ENCODE results near the gene AP3M1. TPM values are rescaled to one million over a fixed set of nuclear protein-coding genes. Genes with fewer than 3 reads are reported as not detected.

AP3M1 gene
- total RNA-seq, 2 experiments from 2014 or later = 35.4 to 42.2 TPM

DNA sequence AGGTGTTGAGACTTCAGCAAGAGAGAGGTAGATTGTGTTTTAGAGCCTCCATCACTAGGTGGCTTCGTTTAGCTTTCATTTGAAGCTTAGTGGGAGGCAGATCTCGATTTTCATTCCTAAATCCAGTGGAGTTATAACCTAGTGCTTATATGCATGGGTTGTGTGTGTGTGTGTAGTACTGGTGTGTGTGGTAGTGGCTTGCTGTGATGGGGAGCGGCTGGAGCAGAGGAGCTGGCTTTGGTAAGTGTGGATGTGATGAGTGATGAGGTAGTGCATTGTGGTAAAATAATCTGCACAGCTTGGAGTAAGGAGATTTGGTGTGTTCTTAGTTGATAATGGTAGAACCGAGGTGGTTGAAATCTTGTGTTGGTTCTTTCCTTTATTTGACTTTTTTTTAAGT is 43.2 kb downstream of the AP3M1 start:
- Mint-ChIP-seq H3K27ac (no peak overlapping the region), H3K9me3 (no peaks in the 10 kb centered on the region), H3K27me3 (no peaks in the 10 kb centered on the region), H3K4me1 (ENCODE audit: low read depth) (no peaks in the 10 kb centered on the region), H3K4me3 (no peak overlapping the region), H3K36me3 (ENCODE audit: low read depth) (peaks cover 25% of the 10 kb centered on the region)
- no peak for DNase-seq
- no peak for ATAC-seq
- intact Hi-C loops (cut with micrococcal nuclease) = no loop called here
- POLR2A ChIA-PET = no interaction called here
- CTCF ChIA-PET = interaction anchor here (0.9 to 2.0 kb wide), 5 partner anchors 12 to 219 kb away, joined by 3 to 7 read pairs (median 3); no protein-coding TSS in a partner anchor
- TF ChIP-seq, protein P1, sequence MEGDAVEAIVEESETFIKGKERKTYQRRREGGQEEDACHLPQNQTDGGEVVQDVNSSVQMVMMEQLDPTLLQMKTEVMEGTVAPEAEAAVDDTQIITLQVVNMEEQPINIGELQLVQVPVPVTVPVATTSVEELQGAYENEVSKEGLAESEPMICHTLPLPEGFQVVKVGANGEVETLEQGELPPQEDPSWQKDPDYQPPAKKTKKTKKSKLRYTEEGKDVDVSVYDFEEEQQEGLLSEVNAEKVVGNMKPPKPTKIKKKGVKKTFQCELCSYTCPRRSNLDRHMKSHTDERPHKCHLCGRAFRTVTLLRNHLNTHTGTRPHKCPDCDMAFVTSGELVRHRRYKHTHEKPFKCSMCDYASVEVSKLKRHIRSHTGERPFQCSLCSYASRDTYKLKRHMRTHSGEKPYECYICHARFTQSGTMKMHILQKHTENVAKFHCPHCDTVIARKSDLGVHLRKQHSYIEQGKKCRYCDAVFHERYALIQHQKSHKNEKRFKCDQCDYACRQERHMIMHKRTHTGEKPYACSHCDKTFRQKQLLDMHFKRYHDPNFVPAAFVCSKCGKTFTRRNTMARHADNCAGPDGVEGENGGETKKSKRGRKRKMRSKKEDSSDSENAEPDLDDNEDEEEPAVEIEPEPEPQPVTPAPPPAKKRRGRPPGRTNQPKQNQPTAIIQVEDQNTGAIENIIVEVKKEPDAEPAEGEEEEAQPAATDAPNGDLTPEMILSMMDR (IDR thresholded peaks at IDR 0.05) = no peak

DNA sequence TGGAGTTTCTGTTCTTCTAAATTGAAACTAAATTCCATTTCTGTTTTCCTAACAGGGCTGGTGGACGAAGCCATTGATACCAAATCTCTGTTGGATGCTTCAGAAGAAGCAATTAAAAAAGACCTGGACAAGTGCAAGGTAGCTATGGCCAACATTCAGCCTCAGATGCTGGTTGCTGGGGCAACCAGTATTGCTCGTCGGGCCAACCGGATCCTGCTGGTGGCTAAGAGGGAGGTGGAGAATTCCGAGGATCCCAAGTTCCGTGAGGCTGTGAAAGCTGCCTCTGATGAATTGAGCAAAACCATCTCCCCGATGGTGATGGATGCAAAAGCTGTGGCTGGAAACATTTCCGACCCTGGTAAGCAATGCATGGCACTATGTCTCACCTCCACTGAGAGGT is 45.6 kb downstream of the AP3M1 start:
- ATAC-seq = no peak
- no peak for DNase-seq
- Mint-ChIP-seq H3K27me3 (no peaks in the 10 kb centered on the region), H3K9me3 (no peaks in the 10 kb centered on the region), H3K27ac (no peak overlapping the region), H3K4me1 (ENCODE audit: low read depth) (no peaks in the 10 kb centered on the region), H3K36me3 (ENCODE audit: low read depth) (peaks cover 12% of the 10 kb centered on the region), H3K4me3 (no peak overlapping the region)
- CTCF ChIA-PET = interaction anchor here (0.9 to 2.0 kb wide), 3 partner anchors 11 to 219 kb away, joined by 3 to 4 read pairs (median 4); no protein-coding TSS in a partner anchor
- TF ChIP-seq, protein P1 (IDR thresholded peaks at IDR 0.05) = no peak
- intact Hi-C loops (cut with micrococcal nuclease) = loop anchor here (5.0 kb wide), 1 partner anchor 218 kb away; no protein-coding TSS in a partner anchor
- POLR2A ChIA-PET = no interaction called here

DNA sequence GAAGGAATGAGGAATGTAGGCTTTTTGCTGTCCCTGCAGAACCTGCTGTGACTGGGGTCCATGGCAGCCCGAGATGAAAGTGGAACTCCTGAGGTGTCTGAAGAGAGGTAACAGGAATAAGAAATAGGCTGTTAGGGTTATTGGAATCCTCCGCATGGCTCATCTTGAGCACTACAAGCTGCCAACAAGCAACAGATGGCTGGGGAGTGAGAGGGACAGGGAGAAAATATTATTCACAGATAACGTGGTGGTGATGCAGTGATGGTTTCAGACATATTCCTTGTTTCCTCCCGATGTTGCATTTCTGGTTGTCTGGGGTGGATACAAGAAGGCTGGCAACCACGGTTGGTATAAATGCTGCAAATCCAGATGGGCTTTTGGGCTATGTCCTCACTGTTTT is 46.1 kb downstream of the AP3M1 start:
- no peak for DNase-seq
- H3K36me3 Mint-ChIP-seq (ENCODE audit: low read depth) = peaks cover 8% of the 10 kb centered on the region
- TF ChIP-seq, protein P1 (IDR thresholded peaks at IDR 0.05) = no peak
- no peaks in the 10 kb centered on the region for H3K9me3 Mint-ChIP-seq
- no peaks in the 10 kb centered on the region for H3K27me3 Mint-ChIP-seq
- H3K4me1 Mint-ChIP-seq (ENCODE audit: low read depth) = no peaks in the 10 kb centered on the region
- CTCF ChIA-PET = interaction anchor here (1.3 to 2.0 kb wide), 4 partner anchors 19 to 218 kb away, joined by 3 to 9 read pairs (median 4); no protein-coding TSS in a partner anchor
- ATAC-seq = no peak
- POLR2A ChIA-PET = no interaction called here
- no peak overlapping the region for H3K4me3 Mint-ChIP-seq
- H3K27ac Mint-ChIP-seq = no peak overlapping the region
- intact Hi-C loops (cut with micrococcal nuclease) = loop anchor here (5.0 kb wide), 1 partner anchor 217 kb away; no protein-coding TSS in a partner anchor

DNA sequence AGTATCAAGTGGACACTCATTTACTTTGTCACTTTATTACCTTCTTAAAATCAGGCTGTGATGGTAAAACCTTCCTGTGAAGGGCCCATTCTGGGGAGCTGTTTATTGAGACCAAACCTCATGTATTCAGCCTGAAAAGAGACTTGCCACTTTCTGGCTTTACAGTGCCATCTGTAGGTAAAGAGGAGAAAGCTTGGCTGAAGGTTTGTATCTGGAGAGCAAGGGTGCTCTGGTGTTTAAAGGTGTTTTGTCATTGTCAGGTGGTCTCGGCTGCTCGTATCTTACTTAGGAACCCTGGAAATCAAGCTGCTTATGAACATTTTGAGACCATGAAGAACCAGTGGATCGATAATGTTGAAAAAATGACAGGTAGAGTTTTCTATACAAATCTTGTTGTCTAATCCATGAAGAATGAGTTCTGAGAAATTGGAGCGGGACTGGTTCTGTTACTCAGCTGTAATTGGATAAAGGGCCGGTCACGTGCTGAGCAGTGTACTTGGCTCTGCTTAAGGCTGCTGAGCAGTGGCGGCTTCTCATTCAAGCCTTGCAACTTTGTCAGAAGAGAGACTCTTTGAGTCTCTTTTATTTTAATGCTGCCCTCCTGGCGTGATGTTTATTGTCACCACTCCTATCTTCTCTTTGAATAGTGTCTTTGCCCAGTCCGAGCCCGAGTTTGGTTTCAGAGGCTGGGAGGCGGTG is 46.9 kb downstream of the AP3M1 start:
- Mint-ChIP-seq H3K27me3 (no peaks in the 10 kb centered on the region), H3K4me1 (ENCODE audit: low read depth) (no peaks in the 10 kb centered on the region), H3K36me3 (ENCODE audit: low read depth) (peaks cover 9% of the 10 kb centered on the region), H3K9me3 (no peaks in the 10 kb centered on the region), H3K27ac (no peak overlapping the region), H3K4me3 (no peak overlapping the region)
- TF ChIP-seq, protein P1 (IDR thresholded peaks at IDR 0.05) = peak; percentile 32
- intact Hi-C loops (cut with micrococcal nuclease) = loop anchor here (5.0 kb wide), 1 partner anchor 216 kb away; no protein-coding TSS in a partner anchor
- no peak for DNase-seq
- POLR2A ChIA-PET = no interaction called here
- CTCF ChIA-PET = interaction anchor here (0.8 to 2.8 kb wide), 16 partner anchors 9 to 271 kb away, joined by 3 to 14 read pairs (median 4); no protein-coding TSS in a partner anchor
- ATAC-seq = peak; percentile 47

DNA sequence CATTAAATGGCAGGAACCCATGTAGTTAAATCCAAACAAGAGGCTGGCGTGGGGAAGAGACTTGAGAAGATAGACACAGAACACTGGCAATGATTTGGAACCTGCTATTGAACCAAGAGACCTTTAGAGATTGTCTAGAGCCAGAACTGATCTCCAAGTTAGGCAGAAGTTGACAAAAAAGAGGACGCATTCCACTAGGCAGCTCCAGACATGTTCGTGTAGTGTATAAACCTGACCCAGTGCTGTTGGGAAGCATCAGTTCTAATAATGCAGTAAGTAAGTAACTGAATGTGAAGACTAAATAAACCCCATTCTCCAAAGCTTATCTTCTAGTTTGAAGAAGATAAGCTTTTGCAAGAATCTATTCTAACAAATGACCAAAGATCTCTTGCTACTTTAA is 50.8 kb downstream of the AP3M1 start:
- intact Hi-C loops (cut with micrococcal nuclease) = loop anchor here (5.0 kb wide), 1 partner anchor 213 kb away; no protein-coding TSS in a partner anchor
- ChIA-PET POLR2A (interaction anchor here (0.9 kb wide), 1 partner anchor 23 kb away, joined by 3 read pairs; no protein-coding TSS in a partner anchor), CTCF (interaction anchor here (1.0 to 2.1 kb wide), 5 partner anchors 9 to 220 kb away, joined by 3 to 11 read pairs (median 3); no protein-coding TSS in a partner anchor)
- Mint-ChIP-seq H3K36me3 (ENCODE audit: low read depth) (peaks cover 10% of the 10 kb centered on the region), H3K4me1 (ENCODE audit: low read depth) (no peaks in the 10 kb centered on the region), H3K27me3 (no peaks in the 10 kb centered on the region), H3K9me3 (no peaks in the 10 kb centered on the region), H3K27ac (no peak overlapping the region), H3K4me3 (no peak overlapping the region)
- DNase-seq (no peak), ATAC-seq (no peak)
- TF ChIP-seq, protein P1 (IDR thresholded peaks at IDR 0.05) = no peak
